GM12872 (cell line): ENCODE results near the gene CDKL1.

Source experiments
- CTCF ChIP-seq: IDR thresholded peaks from 3 replicates; pipeline ENCODE4 v1.5.1; 2011; ENCODE audit warnings: low read depth, mild to moderate bottlenecking, low read length, moderate library complexity; ENCODE audit not compliant: insufficient read depth

CDKL1 gene

GRCh38 chr14:50335989-50336824 is 60.5 kb downstream of the CDKL1 start:
- TF ChIP-seq CTCF, result no peak

GRCh38 chr14:50335389-50335788 is 61.3 kb downstream of the CDKL1 start:
- no peak for TF ChIP-seq CTCF

GRCh38 chr14:50334211-50334610 is 62.5 kb downstream of the CDKL1 start:
- TF ChIP-seq CTCF, result no peak

GRCh38 chr14:50333014-50333509 is 63.6 kb downstream of the CDKL1 start:
- no peak for TF ChIP-seq CTCF

GRCh38 chr14:50331596-50331995 is 65.1 kb downstream of the CDKL1 start:
- no peak for TF ChIP-seq CTCF

GRCh38 chr14:50321009-50321660 is 75.5 kb downstream of the CDKL1 start:
- TF ChIP-seq CTCF, result peak; percentile 91

GRCh38 chr14:50320283-50320682 is 76.4 kb downstream of the CDKL1 start:
- no peak for TF ChIP-seq CTCF
